Right lobe of liver (tissue), 4 donors: Measurements from ENCODE around the gene RSPH6A.

ENCODE experiments used
- POLR2A ChIP-seq: fragments of 450-650 bp; IDR thresholded peaks from one replicate; pipeline ENCODE4 v1.6.1; 2017; ENCODE audit warnings: antibody characterized with exemption, mild to moderate bottlenecking
- TF ChIP-seq, protein P1 (sequence below), 4 donors: fragments of 200-600 bp in 3 of 4; fragments of 450-650 bp in 1 of 4; IDR thresholded peaks; one replicate each; pipeline versions ENCODE4 v1.5.1 to v1.8.0; 2016 to 2022; ENCODE audit warnings: antibody characterized with exemption in 4 of 4, mild to moderate bottlenecking in 2 of 4
- donor health status: DM: no; HTN: no; CAD: no.
- donor health status: DM: no; HTN: no; CAD: no.
- donor health status: DM: no; HTN: yes; CAD: no.

- TF ChIP-seq, protein P1, sequence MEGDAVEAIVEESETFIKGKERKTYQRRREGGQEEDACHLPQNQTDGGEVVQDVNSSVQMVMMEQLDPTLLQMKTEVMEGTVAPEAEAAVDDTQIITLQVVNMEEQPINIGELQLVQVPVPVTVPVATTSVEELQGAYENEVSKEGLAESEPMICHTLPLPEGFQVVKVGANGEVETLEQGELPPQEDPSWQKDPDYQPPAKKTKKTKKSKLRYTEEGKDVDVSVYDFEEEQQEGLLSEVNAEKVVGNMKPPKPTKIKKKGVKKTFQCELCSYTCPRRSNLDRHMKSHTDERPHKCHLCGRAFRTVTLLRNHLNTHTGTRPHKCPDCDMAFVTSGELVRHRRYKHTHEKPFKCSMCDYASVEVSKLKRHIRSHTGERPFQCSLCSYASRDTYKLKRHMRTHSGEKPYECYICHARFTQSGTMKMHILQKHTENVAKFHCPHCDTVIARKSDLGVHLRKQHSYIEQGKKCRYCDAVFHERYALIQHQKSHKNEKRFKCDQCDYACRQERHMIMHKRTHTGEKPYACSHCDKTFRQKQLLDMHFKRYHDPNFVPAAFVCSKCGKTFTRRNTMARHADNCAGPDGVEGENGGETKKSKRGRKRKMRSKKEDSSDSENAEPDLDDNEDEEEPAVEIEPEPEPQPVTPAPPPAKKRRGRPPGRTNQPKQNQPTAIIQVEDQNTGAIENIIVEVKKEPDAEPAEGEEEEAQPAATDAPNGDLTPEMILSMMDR (IDR thresholded peaks at IDR 0.05), result no peak
- TF ChIP-seq POLR2A, result no peak
Observed at GRCh38 chr19:45824531-45825262, 9.6 kb upstream of the RSPH6A start.
